ENCODE data around the gene KCNG2.

- TF ChIP-seq CTCF (IDR thresholded peaks at IDR 0.05; ENCODE audit: low read length) (no peak), EZH2 (IDR thresholded peaks at IDR 0.05; ENCODE audit: borderline replicate concordance, low read length) (no peak)
Observed at GRCh38 chr18:79940814-79941472, 143.2 kb downstream of the KCNG2 start.
